Trophoblast cell (in vitro differentiated cells and primary cell): Measurements from ENCODE around the gene FASN.

ENCODE experiments used
- DNase-seq, 2 donors: peaks; one replicate each; pipeline ENCODE4 v3.0.0-alpha.2; 2016
- H2AFZ ChIP-seq: 2 replicates; pipeline ENCODE4 v1.6.1; 2013; ENCODE audit warnings: low read length, moderate library complexity, mild to moderate bottlenecking; ENCODE audit not compliant: insufficient read depth, poor library complexity
- H2AK5ac ChIP-seq: 2 replicates; pipeline ENCODE4 v1.6.1; 2013; ENCODE audit warnings: mild to moderate bottlenecking, low read length
- H2BK120ac ChIP-seq: 2 replicates; pipeline ENCODE4 v1.6.1; 2013; ENCODE audit warnings: low read length, mild to moderate bottlenecking, moderate library complexity; ENCODE audit not compliant: insufficient read depth, poor library complexity
- H2BK12ac ChIP-seq: 2 replicates; pipeline ENCODE4 v1.6.1; 2013; ENCODE audit warnings: mild to moderate bottlenecking, low read length, moderate library complexity
- H2BK5ac ChIP-seq: 2 replicates; pipeline ENCODE4 v1.6.1; 2013; ENCODE audit warnings: low read length, low read depth, moderate library complexity, mild to moderate bottlenecking; ENCODE audit not compliant: poor library complexity
- H3K14ac ChIP-seq: 2 replicates; pipeline ENCODE4 v1.6.1; 2013; ENCODE audit warnings: mild to moderate bottlenecking, low read length
- H3K18ac ChIP-seq: 2 replicates; pipeline ENCODE4 v1.6.1; 2013; ENCODE audit warnings: mild to moderate bottlenecking, low read length
- H3K23ac ChIP-seq: 2 replicates; pipeline ENCODE4 v1.6.1; 2013; ENCODE audit warnings: low read length
- H3K27ac ChIP-seq: 2 replicates; pipeline ENCODE4 v1.5.1; 2013; ENCODE audit warnings: low read depth, mild to moderate bottlenecking, inconsistent platforms, low read length, moderate library complexity
- H3K27me3 ChIP-seq: 2 replicates; pipeline ENCODE4 v1.6.1; 2013; ENCODE audit warnings: inconsistent platforms, mild to moderate bottlenecking, low read length, moderate library complexity; ENCODE audit not compliant: insufficient read depth
- H3K36me3 ChIP-seq, 2 experiments: 1 replicate in 1 of 2; 2 replicates in 1 of 2; pipeline ENCODE4 v1.6.1; 2013; ENCODE audit warnings: low read length in 2 of 2, mild to moderate bottlenecking in 2 of 2, moderate library complexity in 1 of 2; ENCODE audit not compliant: insufficient read depth in 2 of 2, control insufficient read depth in 1 of 2
- H3K4ac ChIP-seq: 2 replicates; pipeline ENCODE4 v1.6.1; 2013; ENCODE audit warnings: low read depth, mild to moderate bottlenecking, low read length, moderate library complexity
- H3K4me1 ChIP-seq, 2 experiments: 1 replicate in 1 of 2; 2 replicates in 1 of 2; pipeline ENCODE4 v1.6.1; 2013; ENCODE audit warnings: low read length in 2 of 2, mild to moderate bottlenecking in 2 of 2, moderate library complexity in 1 of 2; ENCODE audit not compliant: insufficient read depth in 2 of 2, control insufficient read depth in 1 of 2
- H3K4me2 ChIP-seq: 2 replicates; pipeline ENCODE4 v1.6.1; 2013; ENCODE audit warnings: inconsistent platforms, mild to moderate bottlenecking, low read length, moderate library complexity
- H3K4me3 ChIP-seq: 2 replicates; pipeline ENCODE4 v1.5.1; 2013; ENCODE audit warnings: mild to moderate bottlenecking, low read depth, low read length, inconsistent platforms
- H3K79me1 ChIP-seq: one replicate; pipeline ENCODE4 v1.6.1; 2013; ENCODE audit warnings: low read length
- H3K79me2 ChIP-seq: 2 replicates; pipeline ENCODE4 v1.6.1; 2013; ENCODE audit warnings: low read length, mild to moderate bottlenecking; ENCODE audit not compliant: control insufficient read depth, insufficient read depth, poor library complexity
- H3K9ac ChIP-seq: 2 replicates; pipeline ENCODE4 v1.6.1; 2013; ENCODE audit warnings: mild to moderate bottlenecking, low read length
- H3K9me3 ChIP-seq: 2 replicates; pipeline ENCODE4 v1.6.1; 2013; ENCODE audit warnings: low read depth, mild to moderate bottlenecking, control low read depth, inconsistent platforms, low read length; ENCODE audit not compliant: insufficient read depth
- H4K12ac ChIP-seq: 2 replicates; pipeline ENCODE4 v1.6.1; 2013; ENCODE audit warnings: low read depth, mild to moderate bottlenecking, low read length, moderate library complexity
- H4K8ac ChIP-seq: 2 replicates; pipeline ENCODE4 v1.6.1; 2013; ENCODE audit warnings: low read depth, mild to moderate bottlenecking, low read length, moderate library complexity
- H4K91ac ChIP-seq: one replicate; pipeline ENCODE4 v1.6.1; 2013; ENCODE audit warnings: low read depth, mild to moderate bottlenecking, low read length, moderate library complexity
- WGBS: extraction: QIAGEN DNeasy Blood & Tissue Kit; methylation state at CpG from one replicate; pipeline ENCODE4 v1.1.7; 2013; ENCODE audit warnings: missing lambda C conversion rate; ENCODE audit not compliant: insufficient read length, insufficient coverage; ENCODE audit errors: extremely low coverage; 5-methylcytosine and 5-hydroxymethylcytosine counted together

The FASN gene

GRCh38 chr17:82088838-82089722 lies 9.0 kb downstream of the FASN start:
- H4K12ac ChIP-seq = no peak overlapping the region
- H3K9me3 ChIP-seq = peaks cover 11% of the 10 kb centered on the region
- H2BK5ac ChIP-seq = no peak overlapping the region
- no peak overlapping the region for H4K91ac ChIP-seq
- no peak overlapping the region for H2AFZ ChIP-seq
- H2BK120ac ChIP-seq = no peak overlapping the region
- H3K4me2 ChIP-seq = no peak overlapping the region
- H3K18ac ChIP-seq = no peak overlapping the region
- no peak overlapping the region for H3K14ac ChIP-seq
- H3K4me3 ChIP-seq = no peak overlapping the region
- no peak overlapping the region for H3K4ac ChIP-seq
- no peak for DNase-seq
- H3K4me1 ChIP-seq = no peaks in the 10 kb centered on the region
- no peaks in the 10 kb centered on the region for H3K79me1 ChIP-seq
- no peak overlapping the region for H3K9ac ChIP-seq
- H2BK12ac ChIP-seq = no peak overlapping the region
- H3K27me3 ChIP-seq = no peaks in the 10 kb centered on the region
- H3K36me3 ChIP-seq = peaks cover 98 to 99% of the 10 kb centered on the region in 2 experiments
- H3K23ac ChIP-seq = no peak overlapping the region
- H3K27ac ChIP-seq = no peak overlapping the region
- no peak overlapping the region for H4K8ac ChIP-seq
- no CpG with 5 or more reads among the region's 47 CpGs for WGBS
- peaks cover 1% of the 10 kb centered on the region for H3K79me2 ChIP-seq
- no peak overlapping the region for H2AK5ac ChIP-seq

GRCh38 chr17:82087961-82088837 lies 9.8 kb downstream of the FASN start:
- DNase-seq = no peak
- WGBS = no CpG with 5 or more reads among the region's 48 CpGs
- no peak overlapping the region for H2BK12ac ChIP-seq
- H3K79me1 ChIP-seq = no peaks in the 10 kb centered on the region
- no peak overlapping the region for H3K27ac ChIP-seq
- no peak overlapping the region for H3K23ac ChIP-seq
- H3K18ac ChIP-seq = no peak overlapping the region
- no peak overlapping the region for H4K8ac ChIP-seq
- peaks cover 8% of the 10 kb centered on the region for H3K9me3 ChIP-seq
- H2AK5ac ChIP-seq = no peak overlapping the region
- no peak overlapping the region for H2BK5ac ChIP-seq
- H3K4me1 ChIP-seq = no peaks in the 10 kb centered on the region
- H3K79me2 ChIP-seq = no peaks in the 10 kb centered on the region
- no peak overlapping the region for H3K4ac ChIP-seq
- H4K12ac ChIP-seq = no peak overlapping the region
- no peak overlapping the region for H4K91ac ChIP-seq
- no peak overlapping the region for H3K4me2 ChIP-seq
- no peak overlapping the region for H3K4me3 ChIP-seq
- no peak overlapping the region for H2BK120ac ChIP-seq
- H3K14ac ChIP-seq = no peak overlapping the region
- no peak overlapping the region for H2AFZ ChIP-seq
- peaks cover 99 to 100% of the 10 kb centered on the region in 2 experiments for H3K36me3 ChIP-seq
- no peak overlapping the region for H3K9ac ChIP-seq
- no peaks in the 10 kb centered on the region for H3K27me3 ChIP-seq

- no peak overlapping the region for H3K4me2 ChIP-seq
- H3K23ac ChIP-seq = no peak overlapping the region
- no peaks in the 10 kb centered on the region for H3K4me1 ChIP-seq
- H2BK120ac ChIP-seq = no peak overlapping the region
- no peak overlapping the region for H3K14ac ChIP-seq
- H3K9me3 ChIP-seq = peaks cover 6% of the 10 kb centered on the region
- no peaks in the 10 kb centered on the region for H3K27me3 ChIP-seq
- no peaks in the 10 kb centered on the region for H3K79me1 ChIP-seq
- no peak overlapping the region for H4K91ac ChIP-seq
- no peak overlapping the region for H2AK5ac ChIP-seq
- no peak overlapping the region for H2BK5ac ChIP-seq
- H3K9ac ChIP-seq = no peak overlapping the region
- no peak overlapping the region for H2BK12ac ChIP-seq
- H2AFZ ChIP-seq = no peak overlapping the region
- H3K18ac ChIP-seq = no peak overlapping the region
- peaks cover 100% of the 10 kb centered on the region in 2 experiments for H3K36me3 ChIP-seq
- no peak for DNase-seq
- no peaks in the 10 kb centered on the region for H3K79me2 ChIP-seq
- H3K4me3 ChIP-seq = no peak overlapping the region
- no CpG with 5 or more reads among the region's 39 CpGs for WGBS
- H4K12ac ChIP-seq = no peak overlapping the region
- no peak overlapping the region for H3K27ac ChIP-seq
- no peak overlapping the region for H3K4ac ChIP-seq
- no peak overlapping the region for H4K8ac ChIP-seq
These were observed 10.8 kb downstream of the FASN start for GRCh38 chr17:82086941-82087906.
